GM23248 (cell line): ENCODE data around the gene MFAP5. TPM values are rescaled to one million over a fixed set of nuclear protein-coding genes. Genes with fewer than 3 reads are reported as not detected.

Experiments used
- DNase-seq: peaks from one replicate; pipeline ENCODE4 v3.0.0-alpha.2; 2015
- H2AFZ ChIP-seq: fragments of 200-600 bp; sonication (generic); 2 replicates; pipeline ENCODE4 v1.6.1; 2016; ENCODE audit warnings: antibody characterized with exemption
- H3F3A ChIP-seq: fragments of 200-600 bp; sonication (generic); 2 replicates; pipeline ENCODE4 v1.6.1; 2016; ENCODE audit warnings: mild to moderate bottlenecking, antibody characterized with exemption, mixed run types; ENCODE audit not compliant: insufficient read depth
- H3K27ac ChIP-seq: fragments of 200-600 bp; sonication (generic); 2 replicates; pipeline ENCODE4 v1.5.1; 2016; ENCODE audit warnings: mild to moderate bottlenecking
- H3K27me3 ChIP-seq: fragments of 200-600 bp; sonication (generic); replicated peaks from 2 replicates; pipeline ENCODE4 v1.6.1; 2016; ENCODE audit warnings: mild to moderate bottlenecking; ENCODE audit not compliant: insufficient read depth
- H3K36me3 ChIP-seq: fragments of 200-600 bp; sonication (generic); 2 replicates; pipeline ENCODE4 v1.6.1; 2016; ENCODE audit warnings: low read depth, mild to moderate bottlenecking
- H3K4me1 ChIP-seq: fragments of 200-600 bp; sonication (generic); 2 replicates; pipeline ENCODE4 v1.6.1; 2016; ENCODE audit warnings: mild to moderate bottlenecking; ENCODE audit not compliant: insufficient read depth
- H3K4me2 ChIP-seq: fragments of 200-600 bp; sonication (generic); one replicate; pipeline ENCODE4 v1.6.1; 2016; ENCODE audit warnings: mild to moderate bottlenecking; ENCODE audit not compliant: unreplicated experiment
- H3K4me3 ChIP-seq: fragments of 200-600 bp; sonication (generic); 2 replicates; pipeline ENCODE4 v1.5.1; 2016; ENCODE audit warnings: mild to moderate bottlenecking
- H3K79me2 ChIP-seq: fragments of 200-600 bp; sonication (generic); 2 replicates; pipeline ENCODE4 v1.6.1; 2016; ENCODE audit warnings: mild to moderate bottlenecking; ENCODE audit not compliant: insufficient read depth
- H3K9ac ChIP-seq: fragments of 200-600 bp; sonication (generic); 2 replicates; pipeline ENCODE4 v1.6.1; 2016; ENCODE audit warnings: mild to moderate bottlenecking
- H3K9me2 ChIP-seq: fragments of 200-600 bp; sonication (generic); 2 replicates; pipeline ENCODE4 v1.6.1; 2016; ENCODE audit warnings: mixed run types, mild to moderate bottlenecking, moderate library complexity; ENCODE audit not compliant: insufficient read depth
- H3K9me3 ChIP-seq: fragments of 200-600 bp; sonication (generic); one replicate; pipeline ENCODE4 v1.6.1; 2017; ENCODE audit warnings: low read depth
- H4K20me1 ChIP-seq: fragments of 200-600 bp; sonication (generic); 2 replicates; pipeline ENCODE4 v1.6.0; 2016; ENCODE audit not compliant: insufficient read depth
- EZH2 ChIP-seq: fragments of 200-600 bp; sonication (generic); IDR thresholded peaks from 2 replicates; pipeline ENCODE4 v1.6.1; 2018; ENCODE audit warnings: antibody characterized with exemption, mild to moderate bottlenecking; ENCODE audit not compliant: insufficient read depth, poor library complexity, severe bottlenecking
- EZH2phosphoT487 ChIP-seq: fragments of 200-600 bp; sonication (generic); IDR thresholded peaks from 2 replicates; pipeline ENCODE4 v1.6.1; 2018; ENCODE audit warnings: antibody characterized with exemption, moderate library complexity, mild to moderate bottlenecking, low read depth; ENCODE audit not compliant: insufficient read depth
- WGBS, 2 experiments: methylation state at CpG; one replicate each; pipeline ENCODE4 v1.1.6; 2015 to 2017; ENCODE audit warnings: low lambda C conversion rate in 2 of 2, low coverage in 1 of 2; ENCODE audit errors: missing lambda C conversion rate in 2 of 2; 5-methylcytosine and 5-hydroxymethylcytosine counted together
- in situ Hi-C: fragments of 300-500 bp; cut with MboI; formaldehyde crosslinking; loops from 2 replicates; pipeline ENCODE4 v1.15.0; 2020
- polyA plus RNA-seq: library from polyadenylated mRNA; unstranded; fragments of >200 nt; fragmentation: Nextera tagmentation; extraction: Ambion mirVana; gene quantifications from 2 replicates; pipeline ENCODE4 v1.2.1, GENCODE V29; 2016
- total RNA-seq: library from RNA; depleted of rRNA; stranded (reverse); fragments of >200 nt; shearing (Covaris generic); gene quantifications from 2 replicates; pipeline ENCODE4 v1.2.3, GENCODE V29; 2014

Gene MFAP5
- total and polyA plus RNA-seq, 2 experiments from 2014 or later, result 390 to 679 TPM

GRCh38 chr12:8697120-8697475 lies 34.5 kb upstream of the MFAP5 start:
- peaks cover 35% of the 10 kb centered on the region for H3K79me2 ChIP-seq
- DNase-seq, result peak; percentile 72
- H3K36me3 ChIP-seq, result no peaks in the 10 kb centered on the region
- peak overlapping the region; percentile 92 for H3K4me2 ChIP-seq
- no peaks in the 10 kb centered on the region for H3K9me3 ChIP-seq
- H2AFZ ChIP-seq, result peak overlapping the region; percentile 96
- peak overlapping the region; percentile 88 for H3K4me3 ChIP-seq
- no peaks in the 10 kb centered on the region for H4K20me1 ChIP-seq
- no peak for TF ChIP-seq EZH2
- TF ChIP-seq EZH2phosphoT487, result no peak
- H3K27me3 ChIP-seq, result no peaks in the 10 kb centered on the region
- in situ Hi-C loops, result loop anchor here (25.0 kb wide), 1 partner anchor 340 kb away; no protein-coding TSS in a partner anchor
- peaks cover 11% of the 10 kb centered on the region; the same call in 1 of the 2 replicates for H3K4me1 ChIP-seq
- H3F3A ChIP-seq, result no peaks in the 10 kb centered on the region
- no peaks in the 10 kb centered on the region for H3K9me2 ChIP-seq
- peak overlapping the region; percentile 69 for H3K27ac ChIP-seq
- WGBS, 2 experiments, result 2 to 4% methylated on average over 16 to 21 of the region's 21 CpGs
- H3K9ac ChIP-seq, result peak overlapping the region; percentile 93

- in situ Hi-C loops, result loop anchor here (25.0 kb wide), 1 partner anchor 341 kb away; no protein-coding TSS in a partner anchor
- Histone ChIP-seq H3F3A (no peaks in the 10 kb centered on the region), H3K9me3 (no peaks in the 10 kb centered on the region), H3K4me3 (peak overlapping the region; percentile 88), H3K4me2 (peak overlapping the region; percentile 92), H3K4me1 (peaks cover 11% of the 10 kb centered on the region; the same call in 1 of the 2 replicates), H3K27ac (peak overlapping the region; percentile 69), H3K9me2 (no peaks in the 10 kb centered on the region), H2AFZ (peak overlapping the region; percentile 96), H3K27me3 (no peaks in the 10 kb centered on the region), H3K9ac (peak overlapping the region; percentile 93), H3K36me3 (no peaks in the 10 kb centered on the region), H3K79me2 (peaks cover 30% of the 10 kb centered on the region), H4K20me1 (no peaks in the 10 kb centered on the region)
- WGBS, 2 experiments, result 23 to 24% methylated on average over 6 of the region's 6 CpGs
- no peak for TF ChIP-seq EZH2
- TF ChIP-seq EZH2phosphoT487, result no peak
- DNase-seq, result no peak
Observed at GRCh38 chr12:8696442-8697090, 33.9 kb upstream of the MFAP5 start.

GRCh38 chr12:8695116-8695515 lies 32.5 kb upstream of the MFAP5 start:
- WGBS, 2 experiments, result 88 to 91% methylated on average over 10 of the region's 10 CpGs
- Histone ChIP-seq H3K9ac (no peak overlapping the region), H3K27ac (no peak overlapping the region), H3K4me3 (no peak overlapping the region), H2AFZ (no peak overlapping the region), H3K4me2 (no peak overlapping the region), H3K9me3 (no peaks in the 10 kb centered on the region), H3K4me1 (peaks cover 11% of the 10 kb centered on the region; the same call in 1 of the 2 replicates), H3K79me2 (peaks cover 15% of the 10 kb centered on the region), H4K20me1 (no peaks in the 10 kb centered on the region), H3K36me3 (no peaks in the 10 kb centered on the region), H3K9me2 (no peaks in the 10 kb centered on the region), H3F3A (no peaks in the 10 kb centered on the region), H3K27me3 (no peaks in the 10 kb centered on the region)
- DNase-seq, result no peak
- TF ChIP-seq EZH2 (no peak), EZH2phosphoT487 (no peak)
- in situ Hi-C loops, result loop anchor here (25.0 kb wide), 1 partner anchor 342 kb away; no protein-coding TSS in a partner anchor

- Histone ChIP-seq H3K4me2 (no peak overlapping the region), H3K9ac (no peak overlapping the region), H3K9me2 (no peaks in the 10 kb centered on the region), H3K4me1 (peaks cover 11% of the 10 kb centered on the region), H3F3A (peaks cover 14% of the 10 kb centered on the region; the same call in 1 of the 2 replicates), H3K79me2 (no peaks in the 10 kb centered on the region), H3K36me3 (no peaks in the 10 kb centered on the region), H3K9me3 (no peaks in the 10 kb centered on the region), H3K4me3 (no peak overlapping the region), H3K27ac (no peak overlapping the region), H3K27me3 (no peaks in the 10 kb centered on the region), H4K20me1 (no peaks in the 10 kb centered on the region), H2AFZ (peak overlapping the region; percentile 9; the same call in 1 of the 2 replicates)
- 53 to 57% methylated on average over 5 of the region's 5 CpGs for WGBS, 2 experiments
- in situ Hi-C loops, result loop anchor here (25.0 kb wide), 1 partner anchor 345 kb away; no protein-coding TSS in a partner anchor
- TF ChIP-seq EZH2, result no peak
- TF ChIP-seq EZH2phosphoT487, result no peak
- DNase-seq, result no peak
Observed at GRCh38 chr12:8692573-8692972, 29.9 kb upstream of the MFAP5 start.
